GM18520 (cell line): ENCODE measurements around the gene TEX19.
"Not testable (repeated sequence)": the region's sequence is repeated elsewhere in the genome, so short reads cannot be mapped to it uniquely, and the experiment has no call there.

Experiments used
- ATAC-seq: cut with Tn5 transposase; IDR thresholded peaks from one replicate; pipeline ENCODE4 v1.9.1; 2021; ENCODE audit not compliant: unreplicated experiment

The TEX19 gene

DNA sequence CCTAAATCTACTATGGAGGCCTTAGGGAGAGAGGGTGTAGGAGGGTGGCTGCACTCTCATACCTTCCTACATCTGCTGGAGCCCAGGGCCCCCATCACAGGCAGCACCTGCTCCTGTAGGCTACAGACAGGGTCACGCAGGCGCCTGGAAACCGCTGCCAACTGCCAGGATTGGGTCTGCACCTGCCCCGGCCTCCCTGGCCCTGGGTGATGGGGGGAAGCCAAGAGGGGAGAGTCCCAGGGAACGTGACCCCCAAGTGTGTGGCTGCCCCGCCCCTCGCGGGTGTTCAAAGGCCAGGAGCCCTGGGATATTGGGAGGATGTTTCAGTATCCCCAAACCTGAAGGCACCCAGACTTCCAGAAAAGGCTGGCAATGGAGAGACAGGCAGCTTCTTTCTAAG, 5.6 kb upstream of the TEX19 start:
- no peak for ATAC-seq

DNA sequence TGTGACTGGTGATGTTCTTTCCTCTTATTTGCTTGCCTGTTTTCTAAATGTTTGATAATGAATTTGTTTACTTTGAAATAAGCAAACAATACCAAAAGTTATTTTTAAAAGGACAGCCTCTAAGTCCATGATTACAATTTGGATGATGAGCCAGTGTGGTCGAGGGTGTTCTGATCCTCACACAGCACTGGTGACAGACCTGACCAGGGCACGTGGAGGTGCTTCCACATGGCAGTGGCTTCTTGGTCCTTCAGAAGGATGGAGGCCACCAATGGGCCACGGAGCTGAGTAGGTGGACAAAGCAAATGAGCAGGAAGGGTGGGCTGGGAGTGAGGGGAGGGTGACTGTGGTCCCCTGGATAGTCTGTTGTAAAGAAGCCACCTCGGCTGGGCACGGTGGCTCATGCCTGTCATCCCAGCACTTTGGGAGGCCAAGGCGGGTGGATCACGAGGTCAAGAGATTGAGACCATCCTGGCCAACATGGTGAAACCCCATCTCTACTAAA, 4.2 kb upstream of the TEX19 start:
- ATAC-seq: no peak

DNA sequence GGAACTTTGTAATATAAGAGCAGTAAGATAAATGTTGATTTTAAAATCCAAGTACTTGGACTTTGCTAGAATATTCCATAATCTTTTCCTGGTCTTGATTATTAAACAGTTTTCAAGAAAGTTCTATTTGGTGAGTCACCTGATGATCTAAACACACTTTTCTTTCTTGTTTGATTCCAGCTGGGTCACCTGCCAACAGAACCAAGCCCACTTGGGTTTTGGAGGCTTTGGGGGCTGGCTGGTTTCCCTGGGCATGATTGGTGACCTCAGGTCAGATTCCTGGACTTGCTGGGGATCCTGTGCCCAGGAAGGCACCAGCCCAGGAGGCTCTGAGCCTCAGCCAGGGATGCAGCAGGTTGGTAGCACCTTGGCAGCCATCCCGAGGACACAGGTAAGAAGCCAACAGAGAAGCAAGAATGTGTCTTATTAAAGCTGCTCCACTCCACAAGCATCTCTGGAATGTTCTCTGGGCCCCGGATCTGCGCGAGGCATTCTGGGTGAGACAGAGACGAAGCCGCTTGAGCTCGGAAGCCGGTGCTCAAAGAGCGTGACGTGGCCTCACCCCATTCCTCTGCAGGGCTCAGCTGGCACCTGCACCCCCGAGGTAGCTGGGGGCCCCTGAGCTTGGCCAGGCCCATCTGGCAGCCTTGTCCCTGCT, 3.1 kb upstream of the TEX19 start:
- ATAC-seq: no peak

DNA sequence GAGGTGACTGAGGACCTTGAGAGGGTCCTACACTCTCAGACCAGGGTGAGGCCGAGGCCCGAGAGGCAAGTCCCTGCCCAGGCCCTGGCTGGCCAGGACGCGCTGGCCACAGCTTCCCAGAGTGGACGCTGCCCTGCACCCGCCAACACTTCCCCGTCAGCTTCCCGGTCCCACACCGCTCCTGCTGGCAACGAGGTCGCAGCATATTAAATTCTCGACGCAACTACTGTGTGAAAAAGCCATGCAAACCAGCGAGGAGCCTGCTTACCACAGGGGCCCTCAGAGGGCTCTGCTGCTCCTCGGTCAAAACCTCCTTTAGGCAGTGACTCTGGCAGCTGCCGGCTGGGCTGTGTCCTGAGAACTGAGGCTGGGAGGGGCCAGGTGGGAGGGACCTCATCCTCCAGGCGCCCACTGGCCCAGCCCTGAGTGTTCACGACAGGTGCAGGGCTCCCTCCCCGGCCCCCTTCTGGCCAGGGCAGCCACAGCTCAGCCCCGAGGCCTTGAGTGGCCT, 2.1 kb upstream of the TEX19 start:
- ATAC-seq: no peak

DNA sequence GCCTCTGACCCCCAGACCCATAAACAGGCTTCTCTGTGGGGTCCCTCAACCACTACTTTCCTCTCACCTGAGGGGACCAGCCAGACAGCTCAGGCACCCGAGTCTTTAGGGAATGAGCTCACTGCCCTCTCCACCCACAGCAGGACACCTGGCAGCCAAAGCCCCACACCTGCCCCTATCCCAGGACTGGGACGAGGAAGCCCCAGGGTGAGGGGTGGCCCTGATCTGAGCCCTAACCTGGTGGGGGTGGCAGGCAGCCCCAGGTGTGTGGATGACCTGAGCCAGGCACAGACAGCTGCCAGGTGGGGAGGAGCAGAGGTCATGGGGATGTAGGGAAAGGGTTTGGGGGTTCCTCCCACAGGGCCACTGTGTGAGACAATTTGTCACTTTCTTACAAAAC, 1.7 kb upstream of the TEX19 start:
- no peak for ATAC-seq

DNA sequence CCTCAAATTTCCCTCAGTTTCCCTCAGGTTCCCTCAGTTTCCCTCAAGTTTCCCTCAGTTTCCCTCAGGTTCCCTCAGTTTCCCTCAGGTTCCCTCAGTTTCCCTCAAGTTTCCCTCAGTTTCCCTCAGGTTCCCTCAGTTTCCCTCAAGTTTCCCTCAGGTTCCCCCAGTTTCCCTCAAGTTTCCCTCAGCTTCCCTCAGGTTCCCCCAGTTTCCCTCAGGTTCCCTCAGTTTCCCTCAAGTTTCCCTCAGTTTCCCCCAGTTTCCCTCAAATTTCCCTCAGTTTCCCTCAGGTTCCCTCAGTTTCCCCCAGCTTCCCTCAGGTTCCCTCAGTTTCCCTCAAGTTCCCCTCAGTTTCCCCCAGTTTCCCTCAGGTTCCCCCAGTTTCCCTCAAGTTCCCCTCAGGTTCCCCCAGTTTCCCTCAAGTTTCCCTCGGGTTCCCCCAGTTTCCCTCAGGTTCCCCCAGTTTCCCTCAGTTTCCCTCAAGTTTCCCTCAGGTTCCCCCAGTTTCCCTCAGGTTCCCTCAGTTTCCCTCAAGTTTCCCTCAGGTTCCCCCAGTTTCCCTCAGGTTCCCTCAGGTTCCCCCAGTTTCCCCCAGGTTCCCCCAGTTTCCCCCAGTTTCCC, 516 bp downstream of the TEX19 start:
- ATAC-seq: not testable (repeated sequence)

DNA sequence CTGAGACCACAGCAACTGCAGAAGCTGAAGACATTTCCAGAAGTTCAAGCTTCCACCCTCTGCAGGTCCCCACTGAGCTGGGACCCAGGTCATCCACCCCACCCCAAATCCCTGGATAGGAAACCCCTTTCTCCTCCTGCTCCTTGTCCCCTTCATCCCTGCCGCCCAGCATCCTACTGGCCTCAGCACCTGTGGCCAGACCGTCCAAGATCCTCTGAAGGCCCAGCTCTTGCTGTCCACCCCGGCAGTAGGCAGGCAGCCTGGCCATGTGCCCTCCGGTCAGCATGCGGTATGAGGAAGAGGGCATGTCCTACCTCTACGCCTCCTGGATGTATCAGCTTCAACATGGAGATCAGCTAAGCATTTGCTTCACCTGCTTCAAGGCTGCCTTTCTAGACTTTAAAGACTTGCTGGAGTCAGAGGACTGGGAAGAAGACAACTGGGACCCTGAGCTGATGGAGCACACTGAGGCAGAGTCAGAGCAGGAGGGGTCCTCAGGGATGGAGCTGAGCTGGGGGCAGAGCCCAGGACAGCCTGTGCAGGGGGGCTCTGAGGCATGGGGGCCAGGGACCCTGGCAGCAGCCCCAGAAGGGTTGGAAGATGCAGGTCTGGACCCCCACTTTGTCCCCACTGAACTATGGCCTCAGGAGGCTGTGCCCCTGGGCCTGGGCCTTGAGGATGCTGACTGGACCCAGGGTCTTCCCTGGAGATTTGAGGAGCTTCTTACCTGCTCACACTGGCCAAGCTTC, 3.0 kb downstream of the TEX19 start:
- no peak for ATAC-seq

DNA sequence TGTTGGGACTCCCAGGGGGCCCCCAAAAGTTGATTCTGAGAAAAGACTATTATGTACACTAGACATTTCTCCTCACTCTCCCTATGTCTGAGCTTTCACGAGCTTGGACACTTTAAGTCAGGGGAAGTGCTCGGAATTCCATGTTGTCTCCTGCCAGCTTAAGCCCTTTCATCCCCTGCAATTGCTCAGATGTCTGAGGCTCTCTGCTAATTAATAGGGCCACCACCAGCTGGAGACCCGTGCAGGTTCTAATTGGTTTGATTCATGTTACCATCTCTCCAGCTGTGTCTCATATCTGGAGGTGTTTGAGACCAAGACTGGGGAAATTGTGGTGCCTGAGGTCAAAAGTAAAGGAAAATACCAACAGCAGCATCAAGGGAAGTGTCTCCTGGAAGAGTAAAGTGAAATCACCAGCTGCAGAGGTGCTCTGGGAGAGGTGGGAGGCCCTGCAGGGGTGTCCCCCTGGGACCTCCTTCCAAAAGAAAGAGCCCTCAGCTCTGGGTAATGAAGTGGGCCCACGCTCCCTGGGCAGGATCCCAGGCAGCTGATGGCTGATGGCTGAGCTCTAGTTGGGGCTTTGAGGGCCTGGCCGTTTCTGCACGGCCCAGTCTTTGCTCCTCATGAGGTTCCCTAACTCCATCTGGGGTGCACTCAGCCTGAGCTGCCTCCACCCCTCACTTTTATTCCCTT, 6.7 kb downstream of the TEX19 start:
- no peak for ATAC-seq

DNA sequence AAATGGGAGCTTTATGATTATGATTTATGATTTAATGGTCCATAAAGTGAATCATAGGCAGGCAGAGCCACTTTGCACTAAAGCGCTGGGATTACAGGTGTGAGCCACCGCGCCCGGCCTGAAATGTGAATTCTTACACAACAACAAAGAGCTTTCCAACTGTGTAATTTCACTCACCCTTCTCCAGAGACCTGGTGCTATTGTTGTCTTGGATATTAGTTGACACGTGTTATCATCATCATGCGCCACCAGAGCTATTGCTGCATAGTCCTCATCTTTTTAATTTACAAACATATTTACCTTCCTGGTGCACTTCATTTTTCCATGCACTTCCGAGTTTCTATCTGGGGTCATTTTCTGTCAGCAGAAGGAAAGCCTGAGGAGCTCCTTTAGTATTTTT, 7.7 kb downstream of the TEX19 start:
- ATAC-seq: no peak

DNA sequence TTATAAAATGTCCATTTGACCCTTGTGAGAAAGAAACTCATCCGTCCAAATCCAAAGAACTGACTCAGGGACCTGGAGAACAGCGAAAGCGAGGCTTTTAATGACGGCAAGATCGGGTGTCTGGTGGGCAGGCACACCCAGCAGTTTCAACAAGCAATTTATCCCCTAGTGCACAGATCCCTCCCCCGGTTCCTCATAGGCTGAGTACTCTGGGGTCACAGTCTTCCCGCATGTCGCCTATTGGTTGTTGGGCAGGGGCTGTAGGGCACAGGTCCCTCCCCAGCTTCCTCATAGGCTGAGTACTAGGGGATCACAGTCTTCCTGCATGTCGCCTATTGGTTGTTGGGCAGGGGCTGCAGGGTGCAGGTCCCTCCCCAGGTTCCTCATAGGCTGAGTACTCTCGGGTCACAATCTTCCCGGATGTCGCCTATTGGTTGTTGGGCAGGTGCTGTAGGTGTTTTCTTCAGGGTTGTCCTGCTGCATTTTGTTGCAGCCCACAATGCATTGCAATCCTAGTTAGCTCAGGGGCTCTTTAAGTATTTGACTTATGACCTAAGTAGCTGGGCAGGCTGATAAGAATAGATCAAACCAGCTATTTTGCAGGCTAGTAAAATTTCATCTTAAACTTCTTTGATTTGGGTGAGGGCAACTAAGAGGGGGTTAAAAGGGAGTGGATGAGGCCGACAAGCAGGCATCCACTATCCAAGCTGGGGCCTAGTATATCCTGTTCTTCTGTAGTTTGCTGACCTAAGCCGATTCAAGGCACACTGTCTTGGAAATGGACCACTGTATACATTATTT, 8.9 kb downstream of the TEX19 start:
- ATAC-seq: no peak

DNA sequence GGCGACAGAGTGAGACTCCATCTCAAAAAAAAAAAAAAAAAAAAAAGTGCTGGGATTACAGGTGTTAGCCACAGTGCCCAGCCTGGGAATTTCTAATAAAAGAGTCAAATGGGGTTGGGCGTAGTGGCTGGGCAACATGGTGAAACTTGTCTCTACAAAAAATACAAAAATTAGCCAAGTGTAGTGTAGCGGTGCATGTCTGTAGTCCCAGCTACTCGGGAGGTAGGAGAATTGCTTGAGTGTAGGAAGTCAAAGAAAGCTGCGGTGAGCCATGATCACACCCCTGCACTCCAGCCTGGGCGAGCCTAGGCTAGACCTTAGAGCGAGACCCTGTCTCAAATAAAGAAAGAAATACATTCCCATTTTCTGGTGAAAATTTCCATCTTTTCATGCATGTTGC, 10.2 kb downstream of the TEX19 start:
- ATAC-seq: no peak

DNA sequence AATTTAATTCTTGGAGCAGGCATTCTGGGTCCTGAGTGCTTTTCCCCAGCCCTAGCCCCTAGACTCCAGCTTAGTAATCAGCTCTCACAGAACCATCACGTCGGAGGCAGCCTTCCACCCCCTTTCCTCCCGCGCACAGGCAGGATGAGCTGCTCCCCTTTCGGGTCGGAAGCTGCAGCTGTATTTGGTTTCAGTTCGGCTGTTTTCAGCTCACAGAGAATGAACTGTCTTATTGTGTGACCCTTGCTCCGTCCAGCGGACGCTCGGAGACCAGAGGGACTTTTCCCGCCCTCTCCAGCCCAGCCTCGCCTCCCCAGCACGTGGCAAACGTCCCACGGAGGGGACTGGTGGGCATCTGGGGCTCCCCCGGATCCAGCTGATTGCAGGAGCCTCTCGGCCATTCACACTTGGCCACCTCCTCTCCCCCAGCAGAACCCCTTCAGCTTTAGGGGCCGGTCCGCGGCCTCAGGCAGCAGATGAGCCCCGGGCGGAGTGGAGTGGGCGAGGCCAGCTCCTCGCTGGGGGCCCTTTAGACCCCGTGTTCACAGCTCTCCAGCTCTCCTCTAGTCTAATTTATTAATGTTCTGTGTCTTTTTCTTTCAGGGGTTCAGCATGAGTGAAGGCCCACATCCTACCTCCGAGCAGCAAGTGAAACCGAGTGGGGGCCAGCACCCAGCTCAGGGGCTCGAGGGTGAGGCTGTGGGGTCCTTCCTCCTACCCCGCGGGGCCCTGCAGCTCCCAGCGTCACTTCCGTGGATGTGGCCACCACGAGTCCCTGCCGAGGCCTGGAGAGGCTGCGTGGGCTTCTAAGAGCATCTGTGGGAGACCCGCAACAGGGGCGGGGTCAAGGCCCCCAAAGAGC, 11.7 kb downstream of the TEX19 start:
- no peak for ATAC-seq

DNA sequence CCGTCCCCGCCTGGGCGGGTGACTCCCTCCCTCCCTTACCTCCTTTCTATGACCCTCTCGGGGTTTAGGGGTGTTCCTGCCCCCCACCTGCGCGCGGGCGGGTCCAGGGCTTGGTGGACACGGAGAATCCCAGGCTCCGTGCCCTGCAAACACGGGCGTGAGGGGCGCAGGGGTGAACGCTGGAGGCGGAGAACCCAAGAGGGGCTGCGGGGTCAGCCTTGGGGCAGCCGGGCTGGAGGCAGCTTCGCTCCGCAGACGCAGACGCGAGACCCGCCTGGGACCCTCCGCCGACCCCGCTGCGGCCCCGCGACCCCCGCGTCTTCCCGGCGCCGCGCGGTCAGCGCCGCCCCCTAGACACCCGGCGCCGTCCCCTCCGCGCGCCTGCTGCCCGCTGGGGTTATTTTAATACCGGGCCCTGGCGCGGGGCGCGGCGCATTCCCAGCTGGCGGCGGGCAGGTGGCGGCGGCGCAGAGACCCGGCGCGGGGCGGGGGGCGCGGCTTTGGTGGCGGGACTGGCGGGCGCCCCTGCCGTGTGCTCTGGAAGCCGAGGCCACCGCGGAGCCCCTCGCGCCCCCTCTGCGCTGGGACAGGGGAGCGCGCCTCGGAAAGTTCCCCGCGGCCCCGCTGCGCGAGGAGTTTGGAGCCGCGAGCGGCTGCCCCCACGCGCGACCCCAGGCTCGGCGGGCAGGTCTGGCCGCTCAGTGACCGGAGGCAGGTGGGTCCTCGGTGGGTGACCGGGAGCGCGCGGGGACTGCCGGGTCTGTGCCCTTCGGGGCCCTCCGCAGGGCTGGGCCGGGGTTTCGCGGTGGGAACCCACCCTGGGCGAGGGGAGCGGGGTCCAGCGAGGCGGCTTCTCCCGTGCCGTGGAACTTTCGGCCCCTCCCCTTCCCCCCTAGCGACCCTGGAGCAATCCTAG, 12.5 kb downstream of the TEX19 start, which contains the start of gene UTS2R:
UTS2R (plus strand) TSS at position 433 of the 916 bp plus-strand sequence. CDS start 2,560 bp downstream, outside the sequence.
- ATAC-seq: no peak

DNA sequence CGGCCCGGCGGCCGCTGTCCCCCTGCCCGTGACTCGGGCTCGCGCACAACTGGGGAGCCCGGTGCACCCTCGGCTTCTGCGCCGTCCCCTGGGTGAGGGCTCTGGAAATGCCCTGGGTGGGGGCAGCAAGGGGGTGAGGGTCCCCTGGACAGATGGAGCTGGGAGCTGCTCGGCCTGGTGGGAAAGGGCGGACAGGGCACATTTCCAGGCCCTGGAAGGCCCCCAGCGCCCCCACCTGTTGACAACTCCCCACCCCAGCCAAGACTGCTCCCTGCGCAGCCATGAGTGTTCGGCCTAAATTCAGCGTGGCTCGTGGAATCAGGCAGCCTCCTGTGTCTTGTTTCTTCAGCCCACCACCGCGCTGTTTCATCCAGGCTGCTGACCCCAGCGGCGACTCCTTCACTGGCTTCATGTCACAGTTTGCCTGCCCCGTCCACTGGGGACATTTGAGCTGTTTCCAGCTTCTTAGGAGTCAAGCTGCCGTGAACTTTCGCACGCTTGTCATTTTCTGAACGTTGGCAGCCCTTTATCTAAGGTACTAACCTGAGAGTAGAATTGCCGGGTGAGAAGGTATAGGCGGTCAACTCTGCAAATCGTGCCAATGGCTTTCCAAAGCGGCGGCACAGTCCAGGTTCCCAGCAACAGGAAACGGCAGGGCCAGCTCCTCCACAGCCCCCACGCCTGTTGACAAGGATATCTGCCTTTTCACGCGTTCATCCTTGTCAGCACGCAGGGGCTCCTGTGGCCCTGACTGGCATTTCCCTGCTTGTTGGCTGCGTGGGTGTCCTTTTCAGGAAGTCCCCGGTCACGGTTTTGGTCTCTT, 13.4 kb downstream of the TEX19 start:
- no peak for ATAC-seq

DNA sequence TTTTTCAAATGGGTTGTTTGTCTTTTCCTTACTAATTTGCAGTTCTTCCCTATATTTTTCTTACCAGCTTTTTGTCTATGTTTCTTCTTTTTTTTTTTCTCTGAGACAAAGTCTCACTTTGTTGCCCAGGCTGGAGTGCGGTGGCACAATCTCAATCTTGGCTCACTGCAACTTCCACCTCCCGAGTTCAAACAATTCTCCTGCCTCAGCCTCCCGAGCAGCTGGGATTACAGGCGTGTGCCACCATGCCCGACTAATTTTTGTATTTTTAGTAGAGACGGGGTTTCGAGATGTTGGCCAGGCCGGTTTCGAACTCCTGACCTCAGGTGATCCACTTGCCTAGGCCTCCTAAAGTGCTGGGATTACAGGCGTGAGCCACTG, 14.0 kb downstream of the TEX19 start:
- not testable (repeated sequence) for ATAC-seq

DNA sequence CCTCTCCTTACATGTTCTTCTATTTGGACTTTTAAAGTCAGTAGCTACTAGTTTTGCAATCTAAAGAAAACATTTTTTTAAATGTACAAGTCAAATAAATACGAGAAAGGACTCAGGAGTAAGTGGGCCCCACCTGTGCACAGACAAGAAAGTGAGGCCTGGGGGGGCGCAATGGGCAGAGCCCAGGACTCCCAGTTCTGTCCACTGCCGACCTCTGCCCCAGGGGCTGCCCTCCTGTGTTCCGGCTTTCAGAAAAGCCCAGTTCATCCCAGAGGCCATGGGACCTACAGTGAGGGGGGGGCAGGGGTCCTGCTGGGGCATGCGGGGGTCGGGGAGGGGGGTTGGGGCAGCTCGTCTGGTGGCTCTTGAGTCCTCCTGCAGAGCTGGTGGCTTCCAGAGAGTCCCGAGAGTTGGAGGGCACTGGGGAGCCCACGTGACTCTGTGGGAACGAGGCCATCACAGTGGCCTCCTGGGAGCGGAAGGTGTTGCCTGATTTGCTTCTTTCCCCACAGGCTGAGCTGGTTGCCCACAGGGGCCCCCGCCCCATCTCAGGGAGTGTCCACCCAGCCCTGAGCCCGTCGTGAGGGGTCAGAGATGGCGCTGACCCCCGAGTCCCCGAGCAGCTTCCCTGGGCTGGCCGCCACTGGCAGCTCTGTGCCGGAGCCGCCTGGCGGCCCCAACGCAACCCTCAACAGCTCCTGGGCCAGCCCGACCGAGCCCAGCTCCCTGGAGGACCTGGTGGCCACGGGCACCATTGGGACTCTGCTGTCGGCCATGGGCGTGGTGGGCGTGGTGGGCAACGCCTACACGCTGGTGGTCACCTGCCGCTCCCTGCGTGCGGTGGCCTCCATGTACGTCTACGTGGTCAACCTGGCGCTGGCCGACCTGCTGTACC, 14.9 kb downstream of the TEX19 start:
- ATAC-seq: no peak
